ENCODE data around the gene SYP.

DNA sequence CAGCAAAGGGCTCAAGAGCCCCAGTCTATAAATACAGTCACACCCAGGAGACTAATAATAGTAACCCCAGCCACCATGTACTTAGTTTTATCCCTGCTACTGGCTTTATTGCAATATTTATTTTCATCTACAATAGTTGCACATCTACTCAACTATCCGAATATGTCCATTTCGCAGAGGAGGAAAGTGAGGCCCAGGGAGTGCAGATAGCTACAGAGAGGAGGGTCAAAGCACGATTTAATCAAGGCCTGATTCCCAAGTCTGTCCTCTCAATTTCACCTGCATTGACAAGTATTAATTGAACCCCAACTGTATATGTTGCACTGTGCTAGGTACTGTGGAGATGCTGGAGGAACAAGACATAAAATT, 32.3 kb downstream of the SYP start:
- TF ChIP-seq CTCF (IDR thresholded peaks at IDR 0.05; ENCODE audit: borderline replicate concordance, extremely low read depth, low read length, poor library complexity, severe bottlenecking) (no peak), EZH2 (IDR thresholded peaks at IDR 0.05; ENCODE audit: borderline replicate concordance, low read depth, low read length, severe bottlenecking) (no peak)
